Measurements from ENCODE around the gene SMAP1. TPM values are rescaled to one million over a fixed set of nuclear protein-coding genes. Genes with fewer than 3 reads are reported as not detected.

Gene SMAP1
- total and polyA plus RNA-seq, 9 of the 15 experiments (the other 6 are each of a cell fraction or from before 2014, with no cell fraction given) = 11.4 to 26.4 (median 15.5) TPM

GRCh38 chr6:70706491-70707123, 38.9 kb downstream of the SMAP1 start (continued):
- TF ChIP-seq HBP1 (CRISPR knock-in tag; IDR thresholded peaks at IDR 0.05) (no peak), CREB3L1 (IDR thresholded peaks at IDR 0.05; ENCODE audit: borderline replicate concordance, low read depth) (no peak), TCF3 (CRISPR knock-in tag; IDR thresholded peaks at IDR 0.05) (no peak), ATF7 (IDR thresholded peaks at IDR 0.05) (no peak), CC2D1A (IDR thresholded peaks at IDR 0.05) (no peak)

GRCh38 chr6:70707893-70708292, 40.2 kb downstream of the SMAP1 start:
- BruUV-seq (replicated peaks) = no TSS peak
- TF ChIP-seq RBM22 (IDR thresholded peaks at IDR 0.05; ENCODE audit: low read depth, low read length, poor library complexity, severe bottlenecking) = no peak
- no peak for TF ChIP-seq EP400 (IDR thresholded peaks at IDR 0.05)
- no peak for TF ChIP-seq MEF2D (tag; conservative IDR thresholded peaks at IDR 0.05; ENCODE audit: low read depth)
- no peak for TF ChIP-seq ZZZ3 (IDR thresholded peaks at IDR 0.05)
- TF ChIP-seq ZFP1 (CRISPR knock-in tag; IDR thresholded peaks at IDR 0.05) = no peak
- FAIRE-seq (no peak), DNase-seq (ENCODE audit: extremely low read depth in 1 of 4, low spot score in 3 of 4) (no peak), ATAC-seq (no peak)
- no peak overlapping the region for H3K4me2 ChIP-seq (ENCODE audit: insufficient read depth, low read length)
- no peaks in the 10 kb centered on the region for H3K27me3 ChIP-seq (ENCODE audit: control insufficient read depth in 2 of 2, insufficient read depth in 2 of 2, low read length in 2 of 2)
- H3K27ac ChIP-seq (ENCODE audit: extremely low read depth, low read depth, low read length) = no peak overlapping the region
- H3K9ac ChIP-seq (ENCODE audit: insufficient read depth in 1 of 2, low read depth in 2 of 2, low read length in 2 of 2) = no peak overlapping the region
- H3K4me1 ChIP-seq (replicated peaks in 1 of 2; ENCODE audit: control insufficient read depth in 2 of 2, insufficient read depth in 2 of 2, low read length in 2 of 2) = no peaks in the 10 kb centered on the region
- no peaks in the 10 kb centered on the region for H3K36me3 ChIP-seq (ENCODE audit: control insufficient read depth, insufficient read depth, low read length)
- in situ Hi-C loops (cut with MboI) (loop anchor here (5.0 to 10.0 kb wide), 2 partner anchors 179 to 247 kb away; partner anchors contain the start of gene B3GAT2), intact Hi-C loops (cut with micrococcal nuclease) (loop anchor here (2.0 to 5.0 kb wide), 3 partner anchors 247 to 639 kb away; no protein-coding TSS in a partner anchor)
- H4K20me1 ChIP-seq (replicated peaks; ENCODE audit: control insufficient read depth, insufficient read depth, low read length) = no peaks in the 10 kb centered on the region; the same call in 1 of the 2 replicates
- H3K9me1 ChIP-seq (ENCODE audit: control insufficient read depth, insufficient read depth, low read length) = no peaks in the 10 kb centered on the region
- ChIA-PET CTCF (ENCODE audit: low intra/inter-chr PET ratio) (interaction anchor here (0.6 to 2.7 kb wide), 3 partner anchors 120 to 1533 kb away, joined by 3 to 20 read pairs (median 4); no protein-coding TSS in a partner anchor), POLR2A (no interaction called here)
- no peak overlapping the region for H2AFZ ChIP-seq (ENCODE audit: low read depth, low read length)
- no peaks in the 10 kb centered on the region for H3K9me3 ChIP-seq (replicated peaks; ENCODE audit: control insufficient read depth, insufficient read depth, low read depth, low read length)
- WGBS (ENCODE audit: insufficient coverage, low coverage, missing lambda C conversion rate) = 10% methylated on average over 2 of the region's 2 CpGs
- no peak overlapping the region for H3K4me3 ChIP-seq
- H3K79me2 ChIP-seq (ENCODE audit: control insufficient read depth, insufficient read depth, low read length) = no peaks in the 10 kb centered on the region

Data from K562 (cell line).